GM19328 (cell line): ENCODE data around the gene SLC41A3.

Source experiments
- ATAC-seq: cut with Tn5 transposase; IDR thresholded peaks from one replicate; pipeline ENCODE4 v1.9.1; 2021; ENCODE audit warnings: mild to moderate bottlenecking, moderate library complexity; ENCODE audit not compliant: unreplicated experiment

SLC41A3 gene

GRCh38 chr3:126033051-126033745, 50.7 kb downstream of the SLC41A3 start:
- ATAC-seq: no peak

- ATAC-seq: no peak
Observed at GRCh38 chr3:126031981-126032471, 51.9 kb downstream of the SLC41A3 start.

- no peak for ATAC-seq
Observed at GRCh38 chr3:126030455-126030854, 53.5 kb downstream of the SLC41A3 start.

- ATAC-seq: no peak
Observed at GRCh38 chr3:126029241-126029640, 54.7 kb downstream of the SLC41A3 start.

- no peak for ATAC-seq
Observed at GRCh38 chr3:126028096-126028495, 55.8 kb downstream of the SLC41A3 start.

- ATAC-seq: no peak
Observed at GRCh38 chr3:126026761-126027160, 57.2 kb downstream of the SLC41A3 start.

- no peak for ATAC-seq
Observed at GRCh38 chr3:126026277-126026751, 57.6 kb downstream of the SLC41A3 start.

GRCh38 chr3:126025862-126026261, 58.1 kb downstream of the SLC41A3 start:
- no peak for ATAC-seq

- no peak for ATAC-seq
Observed at GRCh38 chr3:126025116-126025729, 58.7 kb downstream of the SLC41A3 start.

- ATAC-seq: no peak
Observed at GRCh38 chr3:126024049-126024854, 59.7 kb downstream of the SLC41A3 start.

GRCh38 chr3:126023390-126023789, 60.5 kb downstream of the SLC41A3 start:
- no peak for ATAC-seq

GRCh38 chr3:126022741-126023359, 61.1 kb downstream of the SLC41A3 start:
- no peak for ATAC-seq

GRCh38 chr3:126021702-126022101, 62.2 kb downstream of the SLC41A3 start:
- ATAC-seq: no peak

- no peak for ATAC-seq
Observed at GRCh38 chr3:126021224-126021623, 62.7 kb downstream of the SLC41A3 start.

- ATAC-seq: no peak
Observed at GRCh38 chr3:126019683-126020082, 64.2 kb downstream of the SLC41A3 start.

GRCh38 chr3:126018995-126019394, 64.9 kb downstream of the SLC41A3 start:
- ATAC-seq: no peak

GRCh38 chr3:126018545-126018944, 65.4 kb downstream of the SLC41A3 start:
- no peak for ATAC-seq

- no peak for ATAC-seq
Observed at GRCh38 chr3:126017362-126017761, 66.6 kb downstream of the SLC41A3 start.

GRCh38 chr3:126016616-126017015, 67.3 kb downstream of the SLC41A3 start:
- ATAC-seq: no peak

GRCh38 chr3:126015075-126015474, 68.8 kb downstream of the SLC41A3 start:
- ATAC-seq: no peak

GRCh38 chr3:126014252-126014651, 69.7 kb downstream of the SLC41A3 start:
- ATAC-seq: no peak
